MV-4-11 (cell line): ENCODE results near the gene NRXN2.
"Not testable (repeated sequence)": the region's sequence is repeated elsewhere in the genome, so short reads cannot be mapped to it uniquely, and the experiment has no call there.

ENCODE experiments used
- DNase-seq: peaks from one replicate; lab custom pipeline; 2025; lab: John Stamatoyannopoulos, UW

NRXN2 gene

DNA sequence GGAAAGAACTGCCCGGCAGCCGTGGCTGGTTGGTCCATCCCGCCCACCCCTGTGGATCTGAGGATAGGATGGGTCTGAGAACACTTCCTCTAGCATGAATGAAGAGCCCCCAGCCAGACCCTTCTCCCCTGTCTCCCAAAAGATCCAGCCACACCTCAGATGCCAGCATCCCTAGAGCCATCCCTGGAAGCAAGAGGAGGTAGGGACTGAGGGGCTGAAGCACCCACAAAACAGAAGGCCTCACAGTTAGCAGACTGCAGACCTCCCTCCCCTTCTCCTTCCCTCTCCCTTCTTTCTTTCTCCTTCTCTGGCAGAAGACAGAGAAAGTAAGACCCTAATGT lies 1.7 kb downstream of the NRXN2 start:
- no peak for DNase-seq

- DNase-seq, result no peak
Measured at GRCh38 chr11:64720640-64721358, 2.2 kb downstream of the NRXN2 start.

DNA sequence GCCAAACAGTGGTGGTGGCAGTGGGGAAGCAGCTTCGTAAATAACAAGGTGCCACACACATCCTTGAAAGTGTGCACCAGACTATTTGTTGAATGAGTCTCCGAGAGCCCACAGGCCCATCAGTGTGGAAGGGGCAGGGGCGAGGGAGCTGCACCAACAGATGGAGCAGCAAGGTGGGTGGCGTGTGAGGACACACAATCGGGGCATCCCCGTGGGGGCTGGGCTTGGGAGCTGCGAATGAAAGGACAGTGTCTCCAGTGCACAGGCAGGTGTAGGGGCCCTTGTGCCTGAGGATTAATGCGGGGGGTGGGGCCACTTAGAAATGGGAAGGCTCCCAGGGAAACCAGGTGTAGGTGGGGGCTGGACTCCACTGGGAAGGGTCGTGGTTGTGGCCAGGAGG lies 2.8 kb downstream of the NRXN2 start:
- DNase-seq, result no peak

- no peak for DNase-seq
Measured at GRCh38 chr11:64719406-64719805, 3.6 kb downstream of the NRXN2 start.

DNA sequence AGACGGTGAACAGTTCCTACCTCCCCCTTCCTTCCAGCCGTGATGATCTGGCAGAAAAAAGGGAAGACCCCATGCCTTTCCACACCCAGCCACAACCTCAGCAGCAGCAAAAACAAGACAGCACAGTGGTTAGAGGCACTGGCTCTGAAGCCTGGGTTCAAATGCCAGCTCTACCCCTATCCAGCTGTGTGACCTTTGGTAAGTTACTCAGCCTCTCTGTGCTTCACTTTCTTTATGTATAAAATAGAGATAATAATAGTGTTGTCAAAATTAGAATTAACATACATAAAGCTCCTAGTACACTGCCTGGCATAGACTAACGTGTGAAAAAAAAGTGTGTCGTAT lies 4.2 kb downstream of the NRXN2 start:
- DNase-seq, result no peak

DNA sequence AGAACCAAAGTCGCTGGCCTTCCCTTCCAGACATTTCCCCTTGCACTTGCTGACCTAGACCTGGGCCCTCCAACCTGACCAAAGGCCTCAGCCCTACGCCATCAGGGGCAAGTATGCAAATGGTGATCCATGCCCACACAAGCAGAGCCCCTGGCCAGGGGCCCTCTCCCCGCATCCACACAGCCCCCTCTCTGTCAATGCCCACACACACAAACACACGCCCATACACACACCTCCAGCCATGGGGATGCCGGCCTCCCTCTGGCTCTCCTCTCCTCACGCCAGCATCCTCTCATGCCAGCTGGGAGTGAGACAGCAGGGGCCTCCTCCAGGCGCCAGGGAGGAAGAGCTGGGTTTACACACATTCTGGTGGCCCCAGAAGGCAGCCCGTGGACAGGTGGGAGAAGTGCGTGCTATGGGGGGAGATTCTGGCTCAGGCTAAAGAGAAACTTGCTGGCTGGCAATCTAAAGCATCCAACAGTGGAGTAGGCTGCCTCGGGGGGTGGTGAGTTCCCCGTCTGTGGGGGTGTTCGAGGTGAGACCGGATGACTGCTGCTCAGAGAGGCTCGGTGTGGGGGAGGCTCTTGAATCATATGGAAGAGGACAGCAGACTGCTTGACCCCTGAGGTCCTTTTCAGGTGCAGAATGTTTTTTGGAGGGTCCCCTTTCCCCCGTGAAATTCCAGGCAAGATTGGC lies 4.8 kb downstream of the NRXN2 start:
- DNase-seq, result no peak

- no peak for DNase-seq
Measured at GRCh38 chr11:64717268-64717578, 5.8 kb downstream of the NRXN2 start.

GRCh38 chr11:64716473-64717267 lies 6.3 kb downstream of the NRXN2 start:
- no peak for DNase-seq

DNA sequence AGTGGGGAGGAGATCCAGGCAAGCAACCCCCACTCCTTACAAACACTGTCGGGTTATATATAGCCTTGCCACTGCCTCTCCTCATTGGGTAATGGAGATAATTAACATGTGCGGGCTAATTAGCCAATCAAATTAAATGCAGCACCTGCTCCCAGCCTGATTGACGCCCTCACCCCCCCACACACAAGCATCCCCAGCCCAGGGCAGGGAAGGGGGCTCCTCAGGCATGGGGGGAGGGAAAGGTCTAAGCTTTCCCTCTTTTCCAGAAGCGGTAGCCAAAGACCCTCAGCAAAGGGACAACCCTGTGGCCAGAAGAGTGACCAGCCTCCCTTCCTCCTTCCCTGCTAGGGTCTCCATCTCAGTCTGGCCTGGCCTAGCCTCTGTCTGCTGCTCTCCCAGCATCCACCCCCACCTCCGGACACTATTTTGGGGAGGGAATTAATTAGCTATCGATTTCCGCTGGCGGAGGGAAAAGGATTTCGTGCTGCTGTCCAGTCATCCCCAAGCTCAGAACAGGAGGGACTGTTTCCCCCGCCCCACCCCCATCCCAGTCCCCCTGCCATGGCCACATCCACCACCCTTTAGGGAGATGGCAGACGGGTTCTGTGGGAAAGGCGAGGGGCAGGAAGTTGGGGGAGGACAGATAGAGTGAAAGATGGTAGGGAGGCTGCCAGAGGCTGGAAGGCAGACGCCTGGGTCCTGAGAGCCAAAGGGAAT lies 7.1 kb downstream of the NRXN2 start:
- DNase-seq, result no peak

GRCh38 chr11:64715110-64715509 lies 7.9 kb downstream of the NRXN2 start:
- no peak for DNase-seq

DNA sequence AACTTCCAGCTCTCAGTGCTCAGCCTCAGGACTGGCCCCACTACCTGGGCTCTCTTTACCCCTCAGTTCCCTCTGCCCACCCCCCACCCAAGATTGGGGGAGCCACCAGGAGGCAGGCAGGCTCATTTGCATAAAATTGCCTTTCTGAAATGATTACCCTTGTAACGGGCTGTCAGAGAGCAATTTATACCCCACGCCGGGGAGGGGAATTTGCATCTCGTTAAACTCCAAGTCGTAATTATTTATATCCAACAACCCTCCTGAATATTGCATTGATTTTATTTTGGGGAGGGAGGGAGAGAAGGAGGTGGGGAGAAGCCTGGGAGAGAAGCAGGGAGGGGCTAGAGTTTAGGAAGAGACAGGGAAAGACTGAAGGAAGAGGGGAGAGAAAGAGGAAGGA lies 8.3 kb downstream of the NRXN2 start:
- DNase-seq, result no peak

DNA sequence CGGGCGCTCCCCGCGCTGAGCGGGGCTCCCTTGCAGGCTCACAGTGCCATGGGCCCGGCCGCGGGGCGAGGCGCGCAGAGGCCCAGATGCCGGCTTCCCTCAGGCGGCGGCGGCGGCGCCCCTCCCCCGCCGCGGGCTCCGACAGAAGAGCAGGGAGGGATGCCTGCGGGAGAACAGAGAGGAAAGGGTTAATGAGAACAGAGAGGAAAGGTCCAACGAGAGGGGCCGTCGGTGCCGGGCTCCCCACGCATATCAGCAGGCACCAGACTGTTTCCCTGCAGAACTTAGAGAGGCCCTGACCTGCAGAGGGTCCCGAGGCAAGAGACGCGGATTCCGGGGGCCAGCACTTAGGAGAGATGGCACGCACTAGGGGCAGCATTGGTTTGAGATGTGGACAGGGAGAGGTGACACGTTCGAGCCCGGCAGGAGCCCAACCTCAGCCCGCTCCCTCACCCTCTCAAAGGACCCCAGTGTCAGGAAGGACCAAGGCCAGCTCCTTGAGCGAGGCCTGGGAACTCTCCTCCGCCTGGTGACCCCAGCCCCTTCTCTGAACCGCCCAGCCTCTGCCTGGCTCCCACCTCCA lies 9.1 kb downstream of the NRXN2 start:
- no peak for DNase-seq

DNA sequence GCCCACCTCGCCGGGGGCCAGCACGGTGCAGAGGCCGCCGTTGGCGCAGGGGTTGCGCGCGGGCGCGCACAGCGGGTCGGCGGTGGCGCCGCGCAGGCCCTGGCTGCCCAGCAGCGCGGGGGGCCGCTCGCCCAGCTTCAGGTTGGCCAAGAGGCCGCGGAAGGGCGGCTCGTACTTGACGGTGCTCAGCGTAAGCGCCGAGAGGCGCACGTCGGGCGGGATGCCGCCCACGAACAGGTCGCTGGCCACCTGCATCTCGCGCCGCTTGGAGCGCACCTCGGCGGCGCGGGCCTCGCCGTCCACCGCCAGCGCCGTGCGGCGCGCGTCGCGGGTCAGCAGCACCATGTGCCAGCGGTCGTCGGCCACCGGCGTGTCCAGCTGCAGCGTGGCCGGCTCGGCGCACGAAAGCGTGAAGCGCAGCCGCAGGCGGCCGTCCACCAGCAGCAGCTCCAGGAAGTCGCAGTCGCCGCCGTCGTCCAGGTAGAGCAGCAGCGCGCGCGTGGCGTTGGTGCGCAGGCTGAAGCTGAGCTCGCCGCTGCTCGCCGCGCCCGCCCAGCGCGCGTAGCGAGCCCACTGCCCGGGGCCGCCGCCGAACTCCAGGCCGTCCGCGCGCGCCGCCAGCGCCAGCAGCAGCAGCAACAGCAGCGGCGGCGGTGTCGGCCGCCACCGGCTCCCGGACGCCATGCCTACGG lies 9.8 kb downstream of the NRXN2 start:
- no peak for DNase-seq

DNA sequence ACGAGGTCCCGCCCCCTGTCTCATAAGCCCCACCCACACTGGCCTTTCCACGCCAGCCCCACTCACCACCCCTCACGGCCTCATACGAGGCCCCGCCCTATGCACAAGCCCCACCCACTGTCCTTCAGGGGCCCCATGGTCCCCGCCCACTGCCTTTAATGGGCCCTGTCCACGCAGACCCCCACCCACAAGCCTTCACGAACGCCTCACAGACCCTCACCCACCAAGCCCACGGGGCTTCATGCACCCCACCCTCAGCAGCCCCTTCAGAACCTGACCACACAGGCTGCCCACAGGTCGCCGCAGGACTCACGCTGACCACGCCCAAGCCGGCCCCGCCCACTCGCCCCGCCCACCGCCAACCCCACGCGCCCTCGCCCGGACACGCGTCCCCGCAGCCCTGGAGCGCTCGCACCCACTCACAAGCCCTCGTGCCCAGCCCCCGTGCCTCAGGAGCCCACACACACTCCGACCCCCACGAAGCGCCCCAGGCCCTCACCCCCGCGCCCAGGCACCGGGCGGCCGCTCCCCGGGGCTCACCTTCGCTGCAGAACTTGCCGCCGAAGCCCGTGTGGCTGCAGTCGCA lies 10.5 kb downstream of the NRXN2 start:
- no peak for DNase-seq

- DNase-seq, result no peak
Measured at GRCh38 chr11:64711956-64712362, 11.0 kb downstream of the NRXN2 start.

- no peak for DNase-seq
Measured at GRCh38 chr11:64711138-64711955, 11.7 kb downstream of the NRXN2 start.

- DNase-seq, result peak; percentile 49
Measured at GRCh38 chr11:64710418-64711137, 12.4 kb downstream of the NRXN2 start.

- DNase-seq, result no peak
Measured at GRCh38 chr11:64705501-64705900, 17.5 kb downstream of the NRXN2 start.

DNA sequence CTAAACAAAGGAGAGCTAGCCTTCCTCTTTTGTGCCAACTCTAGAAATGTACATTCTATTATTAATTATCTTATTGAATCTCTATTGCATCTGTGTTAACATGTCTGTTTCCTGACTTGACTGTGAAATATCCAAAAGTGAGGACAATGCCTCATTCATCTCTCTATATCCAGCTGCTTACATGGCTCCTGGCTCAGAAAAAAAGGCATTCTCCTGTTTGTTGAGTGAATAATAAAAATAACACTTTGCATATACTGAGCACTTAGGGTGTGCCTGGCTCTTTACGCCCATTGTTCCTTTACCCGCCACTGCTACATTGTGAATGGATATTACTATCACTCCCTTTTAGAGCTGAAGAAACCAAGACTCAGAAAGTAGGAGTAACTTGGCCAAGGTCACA lies 19.9 kb downstream of the NRXN2 start:
- no peak for DNase-seq

- not testable (repeated sequence) for DNase-seq
Measured at GRCh38 chr11:64701956-64702355, 21.0 kb downstream of the NRXN2 start.
